IPS-18a (cell line): Measurements from ENCODE around the gene MCTP2.

ENCODE experiments used
- H3K27ac ChIP-seq: one replicate; pipeline ENCODE4 v1.5.1; 2013; ENCODE audit warnings: low read length
- H3K27me3 ChIP-seq: one replicate; pipeline ENCODE4 v1.6.1; 2013; ENCODE audit warnings: mild to moderate bottlenecking, low read length; ENCODE audit not compliant: control insufficient read depth, insufficient read depth
- H3K36me3 ChIP-seq: one replicate; pipeline ENCODE4 v1.6.1; 2013; ENCODE audit warnings: low read depth, low read length; ENCODE audit not compliant: control insufficient read depth
- H3K4me1 ChIP-seq: one replicate; pipeline ENCODE4 v1.6.1; 2013; ENCODE audit warnings: low read depth, low read length; ENCODE audit not compliant: control insufficient read depth
- H3K4me3 ChIP-seq: one replicate; pipeline ENCODE4 v1.5.1; 2013; ENCODE audit warnings: low read length
- H3K9ac ChIP-seq: one replicate; pipeline ENCODE4 v1.6.1; 2013; ENCODE audit warnings: mild to moderate bottlenecking, low read length, moderate library complexity
- H3K9me3 ChIP-seq: one replicate; pipeline ENCODE4 v1.6.1; 2013; ENCODE audit warnings: low read depth, low read length; ENCODE audit not compliant: control insufficient read depth

MCTP2 gene

DNA sequence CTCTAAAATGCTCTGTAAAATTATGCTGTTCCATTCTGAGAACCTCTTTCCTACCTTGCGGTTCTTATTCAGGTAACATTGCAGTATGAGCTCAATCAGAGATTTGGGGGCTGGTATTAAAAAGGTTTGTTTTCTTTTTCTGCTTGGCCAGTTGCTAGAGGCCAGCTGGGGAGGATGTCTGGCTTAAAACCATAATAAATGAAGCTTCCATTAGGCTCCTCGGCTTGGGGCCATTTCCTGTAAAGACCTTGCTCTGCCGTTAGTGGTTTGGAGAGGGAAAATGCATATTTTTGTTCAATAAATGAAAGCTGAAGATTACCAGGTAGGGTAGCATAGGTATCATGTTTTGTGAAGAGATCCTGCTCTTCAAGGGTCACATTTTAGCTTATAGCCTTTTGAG lies 55.2 kb downstream of the MCTP2 start:
- H3K4me3 ChIP-seq, result no peak overlapping the region
- no peak overlapping the region for H3K9ac ChIP-seq
- H3K9me3 ChIP-seq, result no peaks in the 10 kb centered on the region
- H3K27me3 ChIP-seq, result no peaks in the 10 kb centered on the region
- H3K36me3 ChIP-seq, result no peaks in the 10 kb centered on the region
- peaks cover 22% of the 10 kb centered on the region for H3K4me1 ChIP-seq
- peak overlapping the region; percentile 16 for H3K27ac ChIP-seq

DNA sequence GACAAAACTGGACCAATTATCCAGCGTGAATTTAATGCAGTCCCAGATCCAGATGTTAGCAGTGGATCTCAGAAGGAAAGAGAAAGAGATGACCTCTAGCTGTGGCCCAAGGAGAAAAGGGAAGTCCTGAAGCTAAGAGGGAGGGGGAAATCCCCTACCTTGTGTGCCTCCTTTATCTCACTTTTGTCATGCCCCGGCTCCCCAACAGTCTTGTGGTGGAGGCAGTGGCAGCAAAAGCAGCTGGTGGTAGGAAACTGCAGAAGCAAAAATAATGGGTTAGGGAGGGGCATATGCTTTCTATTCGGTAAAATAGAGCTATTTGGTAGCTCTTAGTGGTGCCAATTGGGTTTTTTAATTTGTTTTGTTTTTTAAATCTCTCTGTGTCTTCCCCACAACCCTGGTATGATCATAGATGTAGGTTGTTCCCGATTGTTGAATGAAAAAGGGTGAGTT lies 56.5 kb downstream of the MCTP2 start:
- H3K9ac ChIP-seq, result no peak overlapping the region
- peaks cover 22% of the 10 kb centered on the region for H3K4me1 ChIP-seq

GRCh38 chr15:94290730-94291129 lies 59.4 kb downstream of the MCTP2 start:
- Histone ChIP-seq H3K9ac (no peak overlapping the region), H3K4me1 (peaks cover 22% of the 10 kb centered on the region), H3K27me3 (no peaks in the 10 kb centered on the region), H3K4me3 (no peak overlapping the region), H3K36me3 (no peaks in the 10 kb centered on the region), H3K27ac (no peak overlapping the region), H3K9me3 (no peaks in the 10 kb centered on the region)

More for the DNA sequence above, 56.5 kb downstream of the MCTP2 start:
- Histone ChIP-seq H3K4me3 (no peak overlapping the region), H3K9me3 (no peaks in the 10 kb centered on the region), H3K36me3 (no peaks in the 10 kb centered on the region), H3K27me3 (no peaks in the 10 kb centered on the region), H3K27ac (no peak overlapping the region)

- H3K9me3 ChIP-seq, result no peaks in the 10 kb centered on the region
- H3K36me3 ChIP-seq, result no peaks in the 10 kb centered on the region
- no peaks in the 10 kb centered on the region for H3K27me3 ChIP-seq
- no peak overlapping the region for H3K9ac ChIP-seq
- H3K4me1 ChIP-seq, result no peaks in the 10 kb centered on the region
- no peak overlapping the region for H3K4me3 ChIP-seq
- H3K27ac ChIP-seq, result no peak overlapping the region
These were observed 62.3 kb downstream of the MCTP2 start for GRCh38 chr15:94293411-94294402.

- no peak overlapping the region for H3K27ac ChIP-seq
- H3K27me3 ChIP-seq, result no peaks in the 10 kb centered on the region
- no peaks in the 10 kb centered on the region for H3K9me3 ChIP-seq
- no peaks in the 10 kb centered on the region for H3K4me1 ChIP-seq
- H3K4me3 ChIP-seq, result no peak overlapping the region
- no peak overlapping the region for H3K9ac ChIP-seq
- no peaks in the 10 kb centered on the region for H3K36me3 ChIP-seq
These were observed 63.2 kb downstream of the MCTP2 start for GRCh38 chr15:94294556-94294955.

DNA sequence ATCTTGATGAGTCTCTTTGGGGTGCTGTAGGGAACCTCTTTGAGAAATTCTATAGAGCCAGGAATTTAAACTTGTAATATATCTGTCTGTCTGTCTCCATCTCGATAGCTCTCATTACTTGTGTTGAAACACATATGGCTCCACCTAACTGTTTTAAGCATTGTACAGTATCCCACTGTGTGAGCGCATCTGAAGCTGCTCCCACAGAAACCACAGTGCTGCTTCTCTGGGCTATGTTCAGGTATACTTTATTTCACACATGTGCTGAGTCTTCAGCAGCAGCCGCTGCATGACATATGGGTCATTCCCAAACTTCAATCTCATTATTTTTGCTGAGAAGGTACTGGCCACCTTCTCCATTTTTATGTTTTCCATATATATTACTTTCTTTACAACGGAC lies 63.9 kb downstream of the MCTP2 start:
- Histone ChIP-seq H3K9me3 (no peaks in the 10 kb centered on the region), H3K4me1 (no peaks in the 10 kb centered on the region)

DNA sequence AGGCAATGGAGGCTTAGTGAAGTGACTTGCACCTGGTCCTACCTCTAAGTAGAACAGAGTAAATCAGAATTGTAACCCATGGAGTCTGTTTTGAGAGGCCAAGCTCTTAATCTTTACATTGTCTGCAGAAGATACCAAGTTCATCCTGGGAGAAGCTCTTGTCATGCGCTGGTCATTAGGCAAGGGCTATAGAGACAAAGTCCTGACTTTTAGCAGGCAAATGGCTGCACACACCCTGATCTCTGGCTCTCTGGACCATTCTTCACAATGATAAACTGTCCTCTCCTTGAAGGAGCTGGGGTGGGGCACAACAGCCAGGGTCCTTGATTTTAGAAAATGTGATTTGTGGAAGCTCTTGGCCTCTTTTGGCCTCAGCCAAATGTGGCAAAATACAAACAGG lies 65.4 kb downstream of the MCTP2 start:
- Histone ChIP-seq H3K4me3 (no peak overlapping the region), H3K36me3 (no peaks in the 10 kb centered on the region)

More for the DNA sequence above, 63.9 kb downstream of the MCTP2 start:
- no peak overlapping the region for H3K27ac ChIP-seq
- no peak overlapping the region for H3K9ac ChIP-seq
- no peaks in the 10 kb centered on the region for H3K36me3 ChIP-seq
- no peaks in the 10 kb centered on the region for H3K27me3 ChIP-seq
- H3K4me3 ChIP-seq, result no peak overlapping the region

GRCh38 chr15:94297558-94297957 lies 66.2 kb downstream of the MCTP2 start:
- no peaks in the 10 kb centered on the region for H3K27me3 ChIP-seq
- no peak overlapping the region for H3K4me3 ChIP-seq
- H3K36me3 ChIP-seq, result no peaks in the 10 kb centered on the region
- no peak overlapping the region for H3K9ac ChIP-seq
- no peaks in the 10 kb centered on the region for H3K4me1 ChIP-seq
- H3K27ac ChIP-seq, result no peak overlapping the region
- no peaks in the 10 kb centered on the region for H3K9me3 ChIP-seq

More for the DNA sequence above, 65.4 kb downstream of the MCTP2 start:
- Histone ChIP-seq H3K27ac (no peak overlapping the region), H3K9me3 (no peaks in the 10 kb centered on the region), H3K4me1 (no peaks in the 10 kb centered on the region), H3K9ac (no peak overlapping the region), H3K27me3 (no peaks in the 10 kb centered on the region)

GRCh38 chr15:94298364-94298763 lies 67.0 kb downstream of the MCTP2 start:
- Histone ChIP-seq H3K9me3 (no peaks in the 10 kb centered on the region), H3K4me3 (no peak overlapping the region), H3K36me3 (no peaks in the 10 kb centered on the region), H3K27ac (no peak overlapping the region), H3K9ac (no peak overlapping the region), H3K4me1 (no peaks in the 10 kb centered on the region), H3K27me3 (no peaks in the 10 kb centered on the region)

DNA sequence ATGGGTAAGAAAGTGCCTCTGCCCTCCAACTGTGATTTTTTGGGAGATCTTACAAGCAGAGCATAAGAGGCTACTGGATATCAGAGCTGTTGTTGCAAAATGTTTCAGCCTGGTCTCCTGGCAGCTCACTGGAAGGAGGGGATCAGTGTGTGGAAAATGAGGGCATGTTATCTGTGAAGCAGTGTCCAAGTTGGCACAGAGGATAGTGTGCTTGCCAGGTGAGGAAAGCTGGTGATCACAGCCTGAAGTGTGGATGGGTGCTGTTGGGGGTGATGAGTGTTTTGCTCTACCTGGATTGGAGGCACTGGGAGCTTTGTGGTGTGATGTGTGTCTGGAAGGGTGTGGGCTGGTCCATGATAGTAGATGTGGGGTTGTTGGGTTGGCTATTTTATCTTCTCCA lies 69.3 kb downstream of the MCTP2 start:
- no peak overlapping the region for H3K9ac ChIP-seq
- H3K9me3 ChIP-seq, result no peaks in the 10 kb centered on the region
- H3K36me3 ChIP-seq, result no peaks in the 10 kb centered on the region
- no peak overlapping the region for H3K27ac ChIP-seq
- no peaks in the 10 kb centered on the region for H3K4me1 ChIP-seq
- no peaks in the 10 kb centered on the region for H3K27me3 ChIP-seq
- H3K4me3 ChIP-seq, result no peak overlapping the region

DNA sequence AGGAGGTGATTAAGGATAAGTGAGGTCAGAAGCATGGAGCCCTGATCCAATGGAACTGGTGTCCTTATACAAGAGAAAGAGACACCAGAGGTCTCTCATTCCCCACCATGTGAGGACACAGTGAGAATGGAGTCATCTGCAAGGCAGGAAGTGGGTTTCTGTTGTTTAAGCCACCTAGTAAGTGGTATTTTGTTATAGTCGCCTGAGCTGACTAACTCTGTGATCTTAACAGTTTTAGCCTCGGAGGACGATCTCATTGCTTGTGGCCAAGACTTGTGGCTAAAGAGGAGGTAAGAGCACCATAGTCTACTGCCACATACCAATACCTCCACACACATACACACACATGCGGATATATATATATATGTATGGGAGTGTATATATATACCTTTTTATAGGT lies 73.8 kb downstream of the MCTP2 start:
- Histone ChIP-seq H3K4me1 (no peaks in the 10 kb centered on the region), H3K36me3 (no peaks in the 10 kb centered on the region), H3K27ac (no peak overlapping the region), H3K4me3 (no peak overlapping the region), H3K27me3 (no peaks in the 10 kb centered on the region), H3K9me3 (no peaks in the 10 kb centered on the region), H3K9ac (no peak overlapping the region)
